Ishikawa (cell line): ENCODE results near the gene CEACAM8.

Experiments
- CEBPB ChIP-seq: IDR thresholded peaks from 2 replicates; pipeline ENCODE4 v1.6.1; 2012
- EP300 ChIP-seq: IDR thresholded peaks from 2 replicates; pipeline ENCODE4 v1.6.1; 2012; ENCODE audit warnings: borderline replicate concordance
- FOXM1 ChIP-seq: IDR thresholded peaks from 2 replicates; pipeline ENCODE4 v1.6.1; 2012; ENCODE audit warnings: low read depth, borderline replicate concordance
- RAD21 ChIP-seq: IDR thresholded peaks from 2 replicates; pipeline ENCODE4 v1.6.1; 2012; ENCODE audit warnings: low read depth
- USF1 ChIP-seq: IDR thresholded peaks from 2 replicates; pipeline ENCODE4 v1.6.1; 2012
- YY1 ChIP-seq: IDR thresholded peaks from 2 replicates; pipeline ENCODE4 v1.6.1; 2012; ENCODE audit warnings: low read depth
- TF ChIP-seq, protein P1 (sequence below): IDR thresholded peaks from 2 replicates; pipeline ENCODE4 v1.6.1; 2012; ENCODE audit warnings: low read depth, mild to moderate bottlenecking
- TF ChIP-seq, protein P2 (sequence below): IDR thresholded peaks from 2 replicates; pipeline ENCODE4 v1.6.1; 2012

GRCh38 chr19:42563352-42564210 lies 31.1 kb downstream of the CEACAM8 start:
- TF ChIP-seq FOXM1 (no peak), RAD21 (peak; percentile 44; the same call in 1 of the 2 replicates), CEBPB (no peak), EP300 (no peak), YY1 (no peak), USF1 (no peak)
- TF ChIP-seq, protein P1, sequence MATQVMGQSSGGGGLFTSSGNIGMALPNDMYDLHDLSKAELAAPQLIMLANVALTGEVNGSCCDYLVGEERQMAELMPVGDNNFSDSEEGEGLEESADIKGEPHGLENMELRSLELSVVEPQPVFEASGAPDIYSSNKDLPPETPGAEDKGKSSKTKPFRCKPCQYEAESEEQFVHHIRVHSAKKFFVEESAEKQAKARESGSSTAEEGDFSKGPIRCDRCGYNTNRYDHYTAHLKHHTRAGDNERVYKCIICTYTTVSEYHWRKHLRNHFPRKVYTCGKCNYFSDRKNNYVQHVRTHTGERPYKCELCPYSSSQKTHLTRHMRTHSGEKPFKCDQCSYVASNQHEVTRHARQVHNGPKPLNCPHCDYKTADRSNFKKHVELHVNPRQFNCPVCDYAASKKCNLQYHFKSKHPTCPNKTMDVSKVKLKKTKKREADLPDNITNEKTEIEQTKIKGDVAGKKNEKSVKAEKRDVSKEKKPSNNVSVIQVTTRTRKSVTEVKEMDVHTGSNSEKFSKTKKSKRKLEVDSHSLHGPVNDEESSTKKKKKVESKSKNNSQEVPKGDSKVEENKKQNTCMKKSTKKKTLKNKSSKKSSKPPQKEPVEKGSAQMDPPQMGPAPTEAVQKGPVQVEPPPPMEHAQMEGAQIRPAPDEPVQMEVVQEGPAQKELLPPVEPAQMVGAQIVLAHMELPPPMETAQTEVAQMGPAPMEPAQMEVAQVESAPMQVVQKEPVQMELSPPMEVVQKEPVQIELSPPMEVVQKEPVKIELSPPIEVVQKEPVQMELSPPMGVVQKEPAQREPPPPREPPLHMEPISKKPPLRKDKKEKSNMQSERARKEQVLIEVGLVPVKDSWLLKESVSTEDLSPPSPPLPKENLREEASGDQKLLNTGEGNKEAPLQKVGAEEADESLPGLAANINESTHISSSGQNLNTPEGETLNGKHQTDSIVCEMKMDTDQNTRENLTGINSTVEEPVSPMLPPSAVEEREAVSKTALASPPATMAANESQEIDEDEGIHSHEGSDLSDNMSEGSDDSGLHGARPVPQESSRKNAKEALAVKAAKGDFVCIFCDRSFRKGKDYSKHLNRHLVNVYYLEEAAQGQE, result no peak
- TF ChIP-seq, protein P2, sequence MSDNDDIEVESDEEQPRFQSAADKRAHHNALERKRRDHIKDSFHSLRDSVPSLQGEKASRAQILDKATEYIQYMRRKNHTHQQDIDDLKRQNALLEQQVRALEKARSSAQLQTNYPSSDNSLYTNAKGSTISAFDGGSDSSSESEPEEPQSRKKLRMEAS, result no peak
